OCI-LY7 (cell line): Measurements from ENCODE around the gene ZSCAN5C.

Experiments used
- CTCF ChIP-seq: fragments of 200-600 bp; sonication (generic); conservative IDR thresholded peaks from 2 replicates; pipeline ENCODE4 v1.5.1; 2014; ENCODE audit warnings: mild to moderate bottlenecking, antibody characterized with exemption, low read length, moderate library complexity, mixed read lengths
- EZH2phosphoT487 ChIP-seq: fragments of 200-600 bp; sonication (generic); IDR thresholded peaks from 2 replicates; pipeline ENCODE4 v1.6.1; 2018; ENCODE audit warnings: low read depth, borderline replicate concordance, mild to moderate bottlenecking, mixed run types, antibody characterized with exemption, low read length, moderate library complexity, mixed read lengths

DNA sequence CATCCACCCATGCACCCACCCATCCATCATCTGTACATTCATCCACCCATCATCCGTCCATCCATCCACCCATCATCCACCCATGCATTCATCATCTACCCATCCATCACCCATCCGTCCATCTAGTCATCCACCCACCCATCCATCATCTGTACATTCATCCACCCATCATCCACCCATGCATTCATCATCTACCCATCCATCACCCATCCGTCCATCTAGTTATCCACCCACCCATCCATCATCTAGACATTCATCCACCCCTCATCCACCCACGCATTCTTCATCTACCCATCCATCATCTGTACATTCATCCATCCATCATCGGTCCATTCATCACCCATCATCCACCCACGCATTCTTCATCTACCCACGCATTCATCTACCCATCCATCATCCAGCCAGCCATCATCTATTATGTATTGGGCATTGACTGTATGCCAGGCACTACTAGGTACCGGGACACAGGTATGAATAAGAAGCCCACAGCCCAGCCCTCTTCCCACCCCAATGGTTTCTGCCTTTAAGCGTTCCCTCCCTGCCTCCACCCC, 43.0 kb upstream of the ZSCAN5C start:
- TF ChIP-seq CTCF (no peak), EZH2phosphoT487 (no peak)
